ENCODE data around the gene WNT7B. TPM values are rescaled to one million over a fixed set of nuclear protein-coding genes. Genes with fewer than 3 reads are reported as not detected.

The WNT7B gene
- not detected for total RNA-seq
- 1 to 10 TPM in 1 of 3 donors, under 1 TPM in 1, not detected in 1; 0.06 to 2.0 TPM for polyA plus RNA-seq
- long read RNA-seq, donor 1: 0 reads
- long read RNA-seq, donor 2: 0 reads
- long read RNA-seq, donor 3: 0 reads
- long read RNA-seq, donor 4: 0 reads
- long read RNA-seq, donor 5: 0 reads
- long read RNA-seq, donor 6: 0 reads
- long read RNA-seq, donor 7: 0 reads
- long read RNA-seq, donor 8: 0 reads
- long read RNA-seq, donor 9: 0 reads
- long read RNA-seq, donor 10: 0 reads

GRCh38 chr22:45977003-45977411, at the start of gene WNT7B:
Gene WNT7B, minus strand, starts transcription at chr22:45977162. Its CDS starts 408 bp downstream, at chr22:45976754.
- TF ChIP-seq CTCF (IDR thresholded peaks at IDR 0.05) (no peak), POLR2AphosphoS5 (IDR thresholded peaks at IDR 0.05) (no peak), EP300 (IDR thresholded peaks at IDR 0.05) (no peak), POLR2A (IDR thresholded peaks at IDR 0.05) (no peak)
- Histone ChIP-seq H3K4me3 (peak within 1 kb of the TSS; percentile 25 to 51 (median 40)), H3K27me3 (peaks cover 28 to 72% (median 65%) of the 10 kb centered on the region in 3 donors), H3K9me3 (no peaks in the 10 kb centered on the region), H3K36me3 (no peaks in the 10 kb centered on the region), H3K4me1 (peaks cover 41 to 56% (median 45%) of the 10 kb centered on the region in 4 donors), H3K27ac (no peak within 1 kb of the TSS)
- WGBS, 5 donors: 0 to 2% (median 1%) methylated on average over 9 to 48 of the region's 49 CpGs
- DNase-seq: peak in 1 of 2 donors; percentile 73
- intact Hi-C loops (cut with DNase I; ENCODE audit: low total_unique reads): no loop called here

- TF ChIP-seq POLR2AphosphoS5 (IDR thresholded peaks at IDR 0.05) (no peak), EP300 (IDR thresholded peaks at IDR 0.05) (no peak), POLR2A (IDR thresholded peaks at IDR 0.05) (no peak), CTCF (IDR thresholded peaks at IDR 0.05) (no peak)
- DNase-seq: no peak
- no peak overlapping the region for H3K4me3 ChIP-seq
- peaks cover 9 to 23% (median 17%) of the 10 kb centered on the region in 4 donors for H3K4me1 ChIP-seq
- H3K27me3 ChIP-seq: peaks cover 0 to 5% (median 0%) of the 10 kb centered on the region in 3 donors
- H3K36me3 ChIP-seq: no peaks in the 10 kb centered on the region
- 85 to 90% (median 88%) methylated on average over 14 to 17 of the region's 17 CpGs for WGBS, 5 donors
- H3K9me3 ChIP-seq: no peaks in the 10 kb centered on the region
- intact Hi-C loops (cut with DNase I; ENCODE audit: low total_unique reads): no loop called here
- H3K27ac ChIP-seq: peak overlapping the region in 4 of 5 donors; percentile 67 to 87 (median 77)
Measured at GRCh38 chr22:46025973-46026898, 49.3 kb upstream of the WNT7B start.

- H3K9me3 ChIP-seq: no peaks in the 10 kb centered on the region
- peaks cover 9 to 23% (median 17%) of the 10 kb centered on the region in 4 donors for H3K4me1 ChIP-seq
- H3K4me3 ChIP-seq: no peak overlapping the region
- intact Hi-C loops (cut with DNase I; ENCODE audit: low total_unique reads): no loop called here
- DNase-seq: no peak
- WGBS, 5 donors: 91 to 96% (median 92%) methylated on average over 8 of the region's 8 CpGs
- TF ChIP-seq EP300 (IDR thresholded peaks at IDR 0.05) (no peak), POLR2A (IDR thresholded peaks at IDR 0.05) (no peak), CTCF (IDR thresholded peaks at IDR 0.05) (no peak), POLR2AphosphoS5 (IDR thresholded peaks at IDR 0.05) (no peak)
- H3K27ac ChIP-seq: no peak overlapping the region
- H3K36me3 ChIP-seq: no peaks in the 10 kb centered on the region
- peaks cover 0 to 5% (median 0%) of the 10 kb centered on the region in 3 donors for H3K27me3 ChIP-seq
Measured at GRCh38 chr22:46025225-46025972, 48.4 kb upstream of the WNT7B start.

All from stomach (tissue), 19 donors.